GM23248 (cell line): ENCODE measurements around the gene KLK3. TPM values are rescaled to one million over a fixed set of nuclear protein-coding genes. Genes with fewer than 3 reads are reported as not detected.

ENCODE experiments used
- DNase-seq: peaks from one replicate; pipeline ENCODE4 v3.0.0-alpha.2; 2015
- H2AFZ ChIP-seq: fragments of 200-600 bp; sonication (generic); 2 replicates; pipeline ENCODE4 v1.6.1; 2016; ENCODE audit warnings: antibody characterized with exemption
- H3F3A ChIP-seq: fragments of 200-600 bp; sonication (generic); 2 replicates; pipeline ENCODE4 v1.6.1; 2016; ENCODE audit warnings: mild to moderate bottlenecking, antibody characterized with exemption, mixed run types; ENCODE audit not compliant: insufficient read depth
- H3K27ac ChIP-seq: fragments of 200-600 bp; sonication (generic); 2 replicates; pipeline ENCODE4 v1.5.1; 2016; ENCODE audit warnings: mild to moderate bottlenecking
- H3K27me3 ChIP-seq: fragments of 200-600 bp; sonication (generic); replicated peaks from 2 replicates; pipeline ENCODE4 v1.6.1; 2016; ENCODE audit warnings: mild to moderate bottlenecking; ENCODE audit not compliant: insufficient read depth
- H3K36me3 ChIP-seq: fragments of 200-600 bp; sonication (generic); 2 replicates; pipeline ENCODE4 v1.6.1; 2016; ENCODE audit warnings: low read depth, mild to moderate bottlenecking
- H3K4me1 ChIP-seq: fragments of 200-600 bp; sonication (generic); 2 replicates; pipeline ENCODE4 v1.6.1; 2016; ENCODE audit warnings: mild to moderate bottlenecking; ENCODE audit not compliant: insufficient read depth
- H3K4me2 ChIP-seq: fragments of 200-600 bp; sonication (generic); one replicate; pipeline ENCODE4 v1.6.1; 2016; ENCODE audit warnings: mild to moderate bottlenecking; ENCODE audit not compliant: unreplicated experiment
- H3K4me3 ChIP-seq: fragments of 200-600 bp; sonication (generic); 2 replicates; pipeline ENCODE4 v1.5.1; 2016; ENCODE audit warnings: mild to moderate bottlenecking
- H3K79me2 ChIP-seq: fragments of 200-600 bp; sonication (generic); 2 replicates; pipeline ENCODE4 v1.6.1; 2016; ENCODE audit warnings: mild to moderate bottlenecking; ENCODE audit not compliant: insufficient read depth
- H3K9ac ChIP-seq: fragments of 200-600 bp; sonication (generic); 2 replicates; pipeline ENCODE4 v1.6.1; 2016; ENCODE audit warnings: mild to moderate bottlenecking
- H3K9me2 ChIP-seq: fragments of 200-600 bp; sonication (generic); 2 replicates; pipeline ENCODE4 v1.6.1; 2016; ENCODE audit warnings: mixed run types, mild to moderate bottlenecking, moderate library complexity; ENCODE audit not compliant: insufficient read depth
- H3K9me3 ChIP-seq: fragments of 200-600 bp; sonication (generic); one replicate; pipeline ENCODE4 v1.6.1; 2017; ENCODE audit warnings: low read depth
- H4K20me1 ChIP-seq: fragments of 200-600 bp; sonication (generic); 2 replicates; pipeline ENCODE4 v1.6.0; 2016; ENCODE audit not compliant: insufficient read depth
- EZH2 ChIP-seq: fragments of 200-600 bp; sonication (generic); IDR thresholded peaks from 2 replicates; pipeline ENCODE4 v1.6.1; 2018; ENCODE audit warnings: antibody characterized with exemption, mild to moderate bottlenecking; ENCODE audit not compliant: insufficient read depth, poor library complexity, severe bottlenecking
- EZH2phosphoT487 ChIP-seq: fragments of 200-600 bp; sonication (generic); IDR thresholded peaks from 2 replicates; pipeline ENCODE4 v1.6.1; 2018; ENCODE audit warnings: antibody characterized with exemption, moderate library complexity, mild to moderate bottlenecking, low read depth; ENCODE audit not compliant: insufficient read depth
- WGBS, 2 experiments: methylation state at CpG; one replicate each; pipeline ENCODE4 v1.1.6; 2015 to 2017; ENCODE audit warnings: low lambda C conversion rate in 2 of 2, low coverage in 1 of 2; ENCODE audit errors: missing lambda C conversion rate in 2 of 2; 5-methylcytosine and 5-hydroxymethylcytosine counted together
- in situ Hi-C: fragments of 300-500 bp; cut with MboI; formaldehyde crosslinking; loops from 2 replicates; pipeline ENCODE4 v1.15.0; 2020
- polyA plus RNA-seq: library from polyadenylated mRNA; unstranded; fragments of >200 nt; fragmentation: Nextera tagmentation; extraction: Ambion mirVana; gene quantifications from 2 replicates; pipeline ENCODE4 v1.2.1, GENCODE V29; 2016
- total RNA-seq: library from RNA; depleted of rRNA; stranded (reverse); fragments of >200 nt; shearing (Covaris generic); gene quantifications from 2 replicates; pipeline ENCODE4 v1.2.3, GENCODE V29; 2014; rRNA removed

Gene KLK3
- total and polyA plus RNA-seq, 2 experiments from 2014 or later, result not detected

GRCh38 chr19:50902640-50903039 is 47.9 kb downstream of the KLK3 start:
- peaks cover 8% of the 10 kb centered on the region; the same call in 1 of the 2 replicates for H3K27me3 ChIP-seq
- no peaks in the 10 kb centered on the region for H4K20me1 ChIP-seq
- H3K4me2 ChIP-seq, result no peak overlapping the region
- H3K9ac ChIP-seq, result no peak overlapping the region
- H3K4me3 ChIP-seq, result no peak overlapping the region
- H3K27ac ChIP-seq, result no peak overlapping the region
- no peaks in the 10 kb centered on the region for H3K9me3 ChIP-seq
- 47 to 48% methylated on average over 4 of the region's 4 CpGs for WGBS, 2 experiments
- no peaks in the 10 kb centered on the region for H3K9me2 ChIP-seq
- no peak overlapping the region for H2AFZ ChIP-seq
- in situ Hi-C loops, result loop anchor here (25.0 kb wide), 1 partner anchor 540 kb away; the partner anchor contains the start of gene NAPSA
- no peaks in the 10 kb centered on the region for H3K36me3 ChIP-seq
- TF ChIP-seq EZH2phosphoT487 (no peak), EZH2 (no peak)
- H3K4me1 ChIP-seq, result no peaks in the 10 kb centered on the region
- H3F3A ChIP-seq, result no peaks in the 10 kb centered on the region
- H3K79me2 ChIP-seq, result no peaks in the 10 kb centered on the region
- DNase-seq, result no peak

GRCh38 chr19:50906217-50906616 is 51.5 kb downstream of the KLK3 start:
- Histone ChIP-seq H3K27ac (no peak overlapping the region), H3K79me2 (no peaks in the 10 kb centered on the region), H3K9ac (no peak overlapping the region), H3F3A (no peaks in the 10 kb centered on the region), H3K27me3 (peaks cover 25% of the 10 kb centered on the region), H2AFZ (no peak overlapping the region), H3K4me3 (no peak overlapping the region), H4K20me1 (no peaks in the 10 kb centered on the region), H3K4me2 (no peak overlapping the region), H3K9me2 (no peaks in the 10 kb centered on the region), H3K4me1 (no peaks in the 10 kb centered on the region), H3K9me3 (no peaks in the 10 kb centered on the region), H3K36me3 (no peaks in the 10 kb centered on the region)
- TF ChIP-seq EZH2 (no peak), EZH2phosphoT487 (no peak)
- 12 to 19% methylated on average over 5 of the region's 5 CpGs for WGBS, 2 experiments
- DNase-seq, result peak; percentile 41
- in situ Hi-C loops, result loop anchor here (25.0 kb wide), 1 partner anchor 544 kb away; the partner anchor contains the start of gene NAPSA

- H3K9ac ChIP-seq, result no peak overlapping the region
- no peak for DNase-seq
- H2AFZ ChIP-seq, result no peak overlapping the region
- WGBS, 2 experiments, result 61 to 63% methylated on average over 24 to 25 of the region's 25 CpGs
- no peaks in the 10 kb centered on the region for H3K9me3 ChIP-seq
- in situ Hi-C loops, result loop anchor here (25.0 kb wide), 1 partner anchor 546 kb away; the partner anchor contains the start of gene NAPSA
- no peaks in the 10 kb centered on the region for H3K4me1 ChIP-seq
- no peaks in the 10 kb centered on the region for H3K9me2 ChIP-seq
- H3F3A ChIP-seq, result no peaks in the 10 kb centered on the region
- H3K36me3 ChIP-seq, result no peaks in the 10 kb centered on the region
- no peak for TF ChIP-seq EZH2
- no peak for TF ChIP-seq EZH2phosphoT487
- no peak overlapping the region for H3K4me2 ChIP-seq
- no peaks in the 10 kb centered on the region for H4K20me1 ChIP-seq
- no peaks in the 10 kb centered on the region for H3K79me2 ChIP-seq
- no peak overlapping the region for H3K27ac ChIP-seq
- peaks cover 45% of the 10 kb centered on the region for H3K27me3 ChIP-seq
- no peak overlapping the region for H3K4me3 ChIP-seq
These were observed 53.6 kb downstream of the KLK3 start for GRCh38 chr19:50908336-50908735.

GRCh38 chr19:50909240-50910070 is 54.7 kb downstream of the KLK3 start:
- Histone ChIP-seq H3K9me2 (no peaks in the 10 kb centered on the region), H3K36me3 (no peaks in the 10 kb centered on the region), H3K27me3 (peaks cover 47% of the 10 kb centered on the region), H3K9ac (no peak overlapping the region), H3K9me3 (no peaks in the 10 kb centered on the region), H3K4me3 (no peak overlapping the region), H3K4me2 (no peak overlapping the region), H3F3A (no peaks in the 10 kb centered on the region), H3K27ac (no peak overlapping the region), H2AFZ (no peak overlapping the region), H3K79me2 (no peaks in the 10 kb centered on the region), H3K4me1 (no peaks in the 10 kb centered on the region), H4K20me1 (no peaks in the 10 kb centered on the region)
- 8 to 13% methylated on average over 28 to 36 of the region's 36 CpGs for WGBS, 2 experiments
- in situ Hi-C loops, result loop anchor here (25.0 kb wide), 1 partner anchor 547 kb away; the partner anchor contains the start of gene NAPSA
- no peak for TF ChIP-seq EZH2
- TF ChIP-seq EZH2phosphoT487, result no peak
- DNase-seq, result peak; percentile 58

Other genes starting within 250 kb of the KLK3 start
- not detected in 2 replicates for gene SYT3, start 215.0 kb upstream of the KLK3 start, total RNA-seq
- gene SYT3, start 215.0 kb upstream of the KLK3 start, polyA plus RNA-seq, result not detected in 2 replicates
- not detected in 2 replicates for gene C19orf81, start 205.5 kb upstream of the KLK3 start, total RNA-seq
- 1.1 and 1.6 TPM in 2 replicates for gene C19orf81, start 205.5 kb upstream of the KLK3 start, polyA plus RNA-seq
- gene SHANK1, start 135.1 kb upstream of the KLK3 start, total RNA-seq, result 2.7 and 7.1 TPM in 2 replicates
- gene SHANK1, start 135.1 kb upstream of the KLK3 start, polyA plus RNA-seq, result 0.58 and 0.62 TPM in 2 replicates
- 145 and 164 TPM in 2 replicates for gene CLEC11A, start 131.6 kb upstream of the KLK3 start, total RNA-seq
- 122 and 127 TPM in 2 replicates for gene CLEC11A, start 131.6 kb upstream of the KLK3 start, polyA plus RNA-seq
- gene GPR32, start 84.5 kb upstream of the KLK3 start, total RNA-seq, result not detected in 2 replicates
- not detected in 2 replicates for gene GPR32, start 84.5 kb upstream of the KLK3 start, polyA plus RNA-seq
- not detected in 2 replicates for gene ACP4, start 64.5 kb upstream of the KLK3 start, total RNA-seq
- gene ACP4, start 64.5 kb upstream of the KLK3 start, polyA plus RNA-seq, result not detected in 2 replicates
- not detected in 2 replicates for gene KLK1, start 31.1 kb upstream of the KLK3 start, total RNA-seq
- gene KLK1, start 31.1 kb upstream of the KLK3 start, polyA plus RNA-seq, result not detected in 2 replicates
- not detected in 2 replicates for gene KLK15, start 21.3 kb upstream of the KLK3 start, total RNA-seq
- not detected in 2 replicates for gene KLK15, start 21.3 kb upstream of the KLK3 start, polyA plus RNA-seq
- gene KLK2, start 18.5 kb downstream of the KLK3 start, total RNA-seq, result not detected in 2 replicates
- gene KLK2, start 18.5 kb downstream of the KLK3 start, polyA plus RNA-seq, result not detected in 2 replicates
- gene KLK4, start 56.5 kb downstream of the KLK3 start, total RNA-seq, result not detected in 2 replicates
- gene KLK4, start 56.5 kb downstream of the KLK3 start, polyA plus RNA-seq, result not detected in 2 replicates
- not detected in 2 replicates for gene KLK5, start 98.1 kb downstream of the KLK3 start, total RNA-seq
- gene KLK5, start 98.1 kb downstream of the KLK3 start, polyA plus RNA-seq, result 0.23 TPM in 1 of 2 replicates, not detected in the other
- gene KLK6, start 114.7 kb downstream of the KLK3 start, total RNA-seq, result not detected in 2 replicates
- not detected in 2 replicates for gene KLK6, start 114.7 kb downstream of the KLK3 start, polyA plus RNA-seq
- gene KLK7, start 129.0 kb downstream of the KLK3 start, total RNA-seq, result not detected in 2 replicates
- not detected in 2 replicates for gene KLK7, start 129.0 kb downstream of the KLK3 start, polyA plus RNA-seq
- not detected in 2 replicates for gene KLK8, start 146.7 kb downstream of the KLK3 start, total RNA-seq
- not detected in 2 replicates for gene KLK8, start 146.7 kb downstream of the KLK3 start, polyA plus RNA-seq
- not detected in 2 replicates for gene KLK10, start 164.8 kb downstream of the KLK3 start, total RNA-seq
- gene KLK10, start 164.8 kb downstream of the KLK3 start, polyA plus RNA-seq, result not detected in 2 replicates
- not detected in 2 replicates for gene KLK11, start 171.7 kb downstream of the KLK3 start, total RNA-seq
- not detected in 2 replicates for gene KLK11, start 171.7 kb downstream of the KLK3 start, polyA plus RNA-seq
- gene KLK12, start 180.1 kb downstream of the KLK3 start, total RNA-seq, result not detected in 2 replicates
- not detected in 2 replicates for gene KLK12, start 180.1 kb downstream of the KLK3 start, polyA plus RNA-seq
- gene KLK13, start 210.2 kb downstream of the KLK3 start, total RNA-seq, result not detected in 2 replicates
- 0.25 TPM in 1 of 2 replicates, not detected in the other for gene KLK13, start 210.2 kb downstream of the KLK3 start, polyA plus RNA-seq
- gene KLK14, start 228.0 kb downstream of the KLK3 start, total RNA-seq, result not detected in 2 replicates
- gene KLK14, start 228.0 kb downstream of the KLK3 start, polyA plus RNA-seq, result not detected in 2 replicates